Measurements from ENCODE around the gene FGF5.
A peak's percentile ranks its signal among the peaks of the same experiment; 100 is the strongest.
"Not testable (repeated sequence)": the region's sequence is repeated elsewhere in the genome, so short reads cannot be mapped to it uniquely, and the experiment has no call there.

FGF5 gene

GRCh38 chr4:80255329-80256095 is 11.0 kb upstream of the FGF5 start:
- DNase-seq: no peak

DNA sequence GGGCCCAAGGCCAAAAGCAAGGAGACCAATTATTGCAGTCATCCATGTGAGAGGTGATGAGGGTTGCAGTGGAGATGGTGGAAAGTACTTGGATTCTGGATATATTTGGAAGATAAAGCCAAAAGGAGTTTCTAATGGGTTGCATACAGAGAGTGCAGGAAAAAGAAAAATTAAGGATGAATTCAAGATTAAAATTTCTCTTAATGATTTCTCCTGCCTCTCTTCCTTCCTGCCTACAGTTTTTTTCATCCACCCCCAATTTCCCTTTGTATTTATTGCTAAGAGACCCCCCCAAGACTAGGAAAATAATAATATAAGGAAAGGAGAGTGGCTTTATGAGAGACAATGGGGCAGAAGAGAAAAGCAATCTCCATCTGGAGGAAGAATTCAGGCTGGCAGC is 8.6 kb upstream of the FGF5 start:
- DNase-seq: no peak

GRCh38 chr4:80259012-80259411 is 7.5 kb upstream of the FGF5 start:
- DNase-seq: no peak

GRCh38 chr4:80259817-80260216 is 6.6 kb upstream of the FGF5 start:
- DNase-seq: no peak

DNA sequence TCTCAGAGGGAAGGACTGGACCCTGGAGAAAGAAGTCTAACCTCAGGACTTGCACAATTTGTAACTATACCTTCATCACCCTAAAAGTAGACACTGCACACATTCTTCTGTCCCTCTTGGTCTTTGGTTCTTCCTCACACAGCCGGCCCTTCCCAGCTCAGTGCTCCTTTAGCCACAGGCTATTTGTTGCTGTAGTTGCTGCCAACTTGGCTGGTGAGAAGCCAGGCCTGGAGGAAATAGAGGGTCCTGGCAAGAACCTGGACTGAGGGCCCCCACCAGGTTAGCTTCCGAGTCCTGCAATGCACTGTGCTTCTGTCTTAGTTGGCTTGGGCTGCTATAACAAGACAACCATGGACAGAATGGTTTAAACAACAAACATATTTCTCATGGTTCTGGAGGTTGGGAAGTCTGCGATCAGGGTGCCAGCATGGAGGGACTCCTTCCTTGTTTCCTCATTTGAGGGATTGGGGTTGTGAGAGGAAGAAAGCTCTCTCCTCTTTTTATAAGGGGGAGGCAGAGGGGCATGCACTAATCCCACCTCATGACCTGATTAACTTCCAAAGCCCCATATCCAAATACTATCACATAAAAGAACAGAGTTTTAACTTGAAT is 4.4 kb upstream of the FGF5 start:
- no peak for DNase-seq

DNA sequence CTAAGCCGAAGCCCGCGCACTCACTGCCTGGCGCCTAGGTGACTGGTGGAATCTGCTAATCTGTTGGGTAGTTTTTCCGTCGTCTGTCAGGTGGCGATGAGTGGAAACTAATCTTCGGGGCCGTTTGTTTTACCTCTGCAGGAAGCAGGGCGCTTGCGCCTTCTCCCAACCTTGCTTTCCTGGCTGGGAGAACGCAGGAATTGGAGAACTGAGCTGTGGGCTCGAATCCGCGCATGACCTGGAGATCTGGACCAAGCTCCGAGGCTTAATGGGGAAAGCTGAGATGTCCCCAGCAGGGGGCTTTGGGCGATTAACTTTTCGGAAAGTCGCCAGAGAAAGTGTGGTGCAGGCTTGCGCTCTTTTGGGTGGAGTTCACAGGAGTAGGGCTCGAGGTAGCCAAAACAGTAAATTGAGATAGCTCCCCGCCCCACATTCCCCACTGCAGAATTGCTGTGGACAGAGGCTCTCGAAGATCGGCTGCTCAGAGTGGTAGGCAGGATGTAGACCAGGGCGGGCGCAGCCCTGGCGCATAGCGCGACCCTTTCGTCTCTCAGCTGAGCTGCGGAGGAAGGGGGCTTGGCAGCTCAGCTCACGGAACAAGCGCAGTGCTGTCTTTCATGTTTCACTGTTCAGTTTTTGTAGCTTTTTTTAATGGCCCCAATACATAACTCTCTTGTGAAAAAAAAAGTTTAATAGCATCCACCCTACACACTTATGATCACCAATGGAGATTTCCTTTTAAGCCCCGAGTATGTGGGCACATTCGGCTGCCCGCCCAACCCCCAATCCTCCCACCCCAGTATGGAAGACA is 2.7 kb upstream of the FGF5 start:
- DNase-seq: no peak

- no peak for DNase-seq
Observed at GRCh38 chr4:80264352-80264647, 2.2 kb upstream of the FGF5 start.

DNA sequence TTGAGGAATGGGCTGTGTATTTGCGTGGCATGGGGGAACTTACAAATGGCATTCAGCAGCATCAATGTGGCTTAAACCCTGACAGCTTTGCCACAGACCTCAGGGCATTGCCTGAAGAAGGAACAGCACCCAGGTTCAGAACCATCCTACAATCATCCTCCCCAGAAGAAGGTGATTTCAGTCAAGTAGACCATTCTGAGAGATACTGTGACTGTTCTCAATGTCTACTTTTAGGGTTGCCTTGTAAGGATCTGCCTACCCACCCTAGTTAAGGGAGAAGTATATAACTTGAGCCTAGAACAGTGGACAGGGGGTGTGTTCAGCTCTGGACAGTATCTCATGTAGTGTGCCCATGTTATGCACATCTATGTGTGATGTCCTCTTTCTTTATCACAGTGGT is 1.6 kb upstream of the FGF5 start:
- no peak for DNase-seq

GRCh38 chr4:80265571-80266252 is 752 bp upstream of the FGF5 start:
- peak; percentile 58 for DNase-seq

GRCh38 chr4:80266902-80267380 is 477 bp downstream of the FGF5 start:
- DNase-seq: peak; percentile 73

DNA sequence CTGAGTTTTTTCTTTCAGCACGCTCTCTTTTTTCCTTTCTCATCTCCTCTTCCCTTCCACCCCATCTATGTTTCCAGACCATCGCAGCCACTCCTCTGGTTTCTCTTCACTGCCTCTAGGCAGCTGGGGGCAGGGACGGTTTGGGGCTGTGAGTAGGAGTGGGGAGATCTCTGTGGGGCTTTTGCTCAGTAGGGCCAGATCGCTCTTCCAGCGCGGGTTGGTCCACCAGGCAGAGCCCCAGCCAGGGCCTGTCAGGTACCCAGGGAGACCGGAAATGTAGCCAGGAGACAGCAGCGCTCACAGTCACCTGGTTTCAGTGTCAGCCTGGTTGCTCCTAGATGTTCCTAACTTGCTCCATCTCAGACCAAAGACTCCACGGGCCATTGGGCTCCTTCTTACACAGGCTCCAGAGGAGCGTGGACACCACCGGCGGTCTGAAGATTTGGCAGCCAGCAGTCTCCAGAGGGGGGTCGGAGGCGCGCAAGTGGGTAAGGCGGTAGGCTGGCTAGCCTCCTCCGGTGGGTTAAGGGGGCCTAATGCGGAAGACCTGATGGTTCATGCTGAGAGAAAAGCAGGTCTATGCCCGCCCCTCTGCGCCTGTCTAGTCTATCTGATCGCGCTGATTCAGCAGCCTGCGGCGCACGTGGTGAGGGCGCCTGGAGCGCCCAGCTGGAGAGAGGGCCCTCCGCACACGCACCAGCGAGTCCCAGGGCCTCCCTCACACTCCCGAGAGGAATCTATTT is 1.8 kb downstream of the FGF5 start:
- DNase-seq: no peak

GRCh38 chr4:80268936-80269335 is 2.5 kb downstream of the FGF5 start:
- DNase-seq: no peak

- DNase-seq: no peak
Observed at GRCh38 chr4:80270321-80270720, 3.9 kb downstream of the FGF5 start.

- no peak for DNase-seq
Observed at GRCh38 chr4:80270868-80271267, 4.4 kb downstream of the FGF5 start.

- no peak for DNase-seq
Observed at GRCh38 chr4:80271801-80272200, 5.3 kb downstream of the FGF5 start.

GRCh38 chr4:80276931-80277330 is 10.5 kb downstream of the FGF5 start:
- DNase-seq: no peak

- DNase-seq: no peak
Observed at GRCh38 chr4:80279751-80280150, 13.3 kb downstream of the FGF5 start.

GRCh38 chr4:80286451-80286850 is 20.0 kb downstream of the FGF5 start:
- DNase-seq: no peak

GRCh38 chr4:80290665-80291064 is 24.2 kb downstream of the FGF5 start:
- DNase-seq: not testable (repeated sequence)

DNA sequence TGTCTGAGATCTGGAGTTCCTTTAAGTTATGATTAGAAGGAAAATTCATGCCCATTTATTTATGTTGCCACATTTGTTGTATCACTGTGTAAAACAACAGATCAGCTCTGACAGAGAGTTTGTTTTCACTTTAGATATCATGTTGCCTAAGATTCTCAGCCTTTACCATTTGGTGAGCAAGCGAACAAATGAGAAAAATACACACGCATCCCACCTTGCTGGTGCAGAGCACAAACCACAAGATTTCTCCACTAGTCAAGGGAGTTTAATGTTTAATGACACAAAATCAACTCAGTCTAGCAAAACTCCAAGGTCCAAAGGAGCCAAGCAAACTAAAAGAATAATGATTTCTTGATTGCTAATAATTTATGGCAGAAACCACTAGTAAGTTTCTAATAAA is 27.7 kb downstream of the FGF5 start:
- DNase-seq: no peak

DNA sequence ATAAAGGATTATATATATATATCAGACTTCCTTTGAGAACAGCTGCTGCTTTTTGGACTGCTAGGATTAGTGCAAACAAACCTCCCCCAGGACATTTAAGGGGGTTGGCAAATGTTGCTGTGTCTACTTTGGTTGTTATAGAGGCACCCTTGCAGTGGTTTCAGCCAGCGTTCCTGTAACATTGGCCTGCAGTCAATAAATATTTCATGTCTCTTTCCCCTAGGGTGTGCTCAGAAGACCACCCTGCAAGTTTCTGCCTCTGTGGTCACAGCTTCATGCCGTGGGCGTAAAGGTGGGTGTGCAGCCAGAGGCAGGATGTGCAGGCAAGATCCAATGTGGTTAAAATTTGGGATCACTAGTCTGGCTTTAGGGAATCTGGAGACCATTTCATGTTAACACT is 28.9 kb downstream of the FGF5 start:
- no peak for DNase-seq

GRCh38 chr4:80295826-80296225 is 29.4 kb downstream of the FGF5 start:
- no peak for DNase-seq

DNA sequence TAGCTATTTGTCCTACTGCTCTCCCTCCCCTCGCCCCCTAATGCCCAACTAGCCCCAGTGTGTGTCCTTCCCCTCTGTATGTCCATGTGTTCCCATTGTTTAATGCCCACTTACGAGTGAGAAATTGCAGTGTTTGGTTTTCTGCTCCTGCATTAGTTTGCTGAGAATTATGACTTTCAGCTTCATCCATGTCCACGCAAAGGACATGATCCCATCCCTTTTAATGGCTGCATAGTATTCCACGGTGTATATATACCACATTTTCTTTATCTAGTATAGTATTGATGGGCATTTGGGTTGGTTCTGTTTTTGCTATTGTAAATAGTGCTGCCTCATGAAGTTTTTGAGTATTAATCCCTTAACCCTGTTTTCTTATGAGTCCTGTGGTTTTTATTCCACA is 35.4 kb downstream of the FGF5 start:
- no peak for DNase-seq
